WTC11 (cell line): ENCODE results near the gene ARMH4.

Source experiments
- CREB1 ChIP-seq: sonication (generic); formaldehyde crosslinking; IDR thresholded peaks from 2 replicates; pipeline ENCODE4 v1.8.0; 2023; ENCODE audit warnings: mild to moderate bottlenecking, missing genetic modification reagents
- JUN ChIP-seq: sonication (generic); formaldehyde crosslinking; IDR thresholded peaks from 2 replicates; pipeline ENCODE4 v1.8.0; 2023; ENCODE audit warnings: mild to moderate bottlenecking, missing genetic modification reagents
- TF ChIP-seq, protein P1 (sequence below): fragments of 200-600 bp; IDR thresholded peaks from 2 replicates; pipeline ENCODE4 v1.8.0; 2022; ENCODE audit warnings: antibody characterized with exemption

- TF ChIP-seq, protein P1, sequence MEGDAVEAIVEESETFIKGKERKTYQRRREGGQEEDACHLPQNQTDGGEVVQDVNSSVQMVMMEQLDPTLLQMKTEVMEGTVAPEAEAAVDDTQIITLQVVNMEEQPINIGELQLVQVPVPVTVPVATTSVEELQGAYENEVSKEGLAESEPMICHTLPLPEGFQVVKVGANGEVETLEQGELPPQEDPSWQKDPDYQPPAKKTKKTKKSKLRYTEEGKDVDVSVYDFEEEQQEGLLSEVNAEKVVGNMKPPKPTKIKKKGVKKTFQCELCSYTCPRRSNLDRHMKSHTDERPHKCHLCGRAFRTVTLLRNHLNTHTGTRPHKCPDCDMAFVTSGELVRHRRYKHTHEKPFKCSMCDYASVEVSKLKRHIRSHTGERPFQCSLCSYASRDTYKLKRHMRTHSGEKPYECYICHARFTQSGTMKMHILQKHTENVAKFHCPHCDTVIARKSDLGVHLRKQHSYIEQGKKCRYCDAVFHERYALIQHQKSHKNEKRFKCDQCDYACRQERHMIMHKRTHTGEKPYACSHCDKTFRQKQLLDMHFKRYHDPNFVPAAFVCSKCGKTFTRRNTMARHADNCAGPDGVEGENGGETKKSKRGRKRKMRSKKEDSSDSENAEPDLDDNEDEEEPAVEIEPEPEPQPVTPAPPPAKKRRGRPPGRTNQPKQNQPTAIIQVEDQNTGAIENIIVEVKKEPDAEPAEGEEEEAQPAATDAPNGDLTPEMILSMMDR, result no peak
- TF ChIP-seq CREB1 (CRISPR knock-in tag), result no peak
- TF ChIP-seq JUN (CRISPR knock-in tag), result no peak
Measured at GRCh38 chr14:57981817-57982560, 170.0 kb downstream of the ARMH4 start.
